ENCODE results near the gene SEPTIN12.

SEPTIN12 gene

GRCh38 chr16:4787627-4788482 lies at the start of gene SEPTIN12:
Gene SEPTIN12 (minus strand): TSS chr16:4788345. CDS start chr16:4787645, 700 bp downstream.
- no peak for DNase-seq (ENCODE audit: low read depth in 2 of 2)

GRCh38 chr16:4836727-4837126 lies 48.6 kb upstream of the SEPTIN12 start:
- DNase-seq (ENCODE audit: low read depth in 2 of 2), result no peak

- DNase-seq (ENCODE audit: low read depth in 2 of 2), result no peak
Observed at GRCh38 chr16:4833584-4833983, 45.4 kb upstream of the SEPTIN12 start.

- DNase-seq (ENCODE audit: low read depth in 2 of 2), result no peak
Observed at GRCh38 chr16:4832698-4833343, 44.7 kb upstream of the SEPTIN12 start.

GRCh38 chr16:4831616-4832015 lies 43.5 kb upstream of the SEPTIN12 start:
- no peak for DNase-seq (ENCODE audit: low read depth in 2 of 2)

GRCh38 chr16:4830408-4830807 lies 42.3 kb upstream of the SEPTIN12 start:
- DNase-seq (ENCODE audit: low read depth in 2 of 2), result no peak

- no peak for DNase-seq (ENCODE audit: low read depth in 2 of 2)
Observed at GRCh38 chr16:4828567-4829321, 40.6 kb upstream of the SEPTIN12 start.

GRCh38 chr16:4826980-4827379 lies 38.8 kb upstream of the SEPTIN12 start:
- no peak for DNase-seq (ENCODE audit: low read depth in 2 of 2)

GRCh38 chr16:4826526-4826925 lies 38.4 kb upstream of the SEPTIN12 start:
- no peak for DNase-seq (ENCODE audit: low read depth in 2 of 2)

- no peak for DNase-seq (ENCODE audit: low read depth in 2 of 2)
Observed at GRCh38 chr16:4825196-4825595, 37.1 kb upstream of the SEPTIN12 start.

- no peak for DNase-seq (ENCODE audit: low read depth in 2 of 2)
Observed at GRCh38 chr16:4820652-4821051, 32.5 kb upstream of the SEPTIN12 start.

- no peak for DNase-seq (ENCODE audit: low read depth in 2 of 2)
Observed at GRCh38 chr16:4814542-4815173, 26.5 kb upstream of the SEPTIN12 start.

GRCh38 chr16:4814046-4814445 lies 25.9 kb upstream of the SEPTIN12 start:
- no peak for DNase-seq (ENCODE audit: low read depth in 2 of 2)

- no peak for DNase-seq (ENCODE audit: low read depth in 2 of 2)
Observed at GRCh38 chr16:4813251-4814003, 25.3 kb upstream of the SEPTIN12 start.

- no peak for DNase-seq (ENCODE audit: low read depth in 2 of 2)
Observed at GRCh38 chr16:4811773-4812172, 23.6 kb upstream of the SEPTIN12 start.

- DNase-seq (ENCODE audit: low read depth in 2 of 2), result no peak
Observed at GRCh38 chr16:4811242-4811641, 23.1 kb upstream of the SEPTIN12 start.

- DNase-seq (ENCODE audit: low read depth in 2 of 2), result no peak
Observed at GRCh38 chr16:4806280-4806679, 18.1 kb upstream of the SEPTIN12 start.

- DNase-seq (ENCODE audit: low read depth in 2 of 2), result no peak
Observed at GRCh38 chr16:4805231-4805630, 17.1 kb upstream of the SEPTIN12 start.

GRCh38 chr16:4803898-4804762 lies 16.0 kb upstream of the SEPTIN12 start:
- DNase-seq (ENCODE audit: low read depth in 2 of 2), result no peak

- no peak for DNase-seq (ENCODE audit: low read depth in 2 of 2)
Observed at GRCh38 chr16:4803401-4803844, 15.3 kb upstream of the SEPTIN12 start.

All from stimulated activated CD8-positive, alpha-beta memory T cell treated with anti-CD3 and anti-CD28 coated beads, Interleukin-15, amount 100 ng/mL, for 4 hours (primary cell).